T-cell (primary cell): Measurements from ENCODE around the gene KRTAP1-1. TPM values are rescaled to one million over a fixed set of nuclear protein-coding genes. Genes with fewer than 3 reads are reported as not detected.
"Not testable (repeated sequence)": the region's sequence is repeated elsewhere in the genome, so short reads cannot be mapped to it uniquely, and the experiment has no call there.

ENCODE experiments used
- ATAC-seq, 4 experiments: fragments of 200-7000 bp in 3 of 4; fragments of 150-1000 bp in 1 of 4; cut with Tn5 transposase; replicated peaks in 1 of 4; 1 replicate in 3 of 4; 2 replicates in 1 of 4; pipeline ENCODE4 v1.10.0; 2021; ENCODE audit warnings: moderate library complexity in 3 of 4, mild to moderate bottlenecking in 2 of 4, moderate number of reproducible peaks in 1 of 4
- CTCF ChIA-PET, 2 donors: fragments of 300-600 bp; sonication (Branson Sonifier 250); formaldehyde crosslinking; loops; one replicate each; lab custom pipeline; 2022; ENCODE audit warnings: antibody characterized with exemption in 2 of 2; lab: Charles Lee
- POLR2A ChIA-PET, 2 donors: fragments of 300-600 bp; sonication (Branson Sonifier 250); formaldehyde crosslinking; loops; one replicate each; lab custom pipeline; 2022; ENCODE audit warnings: antibody characterized with exemption in 2 of 2; lab: Charles Lee
- DNase-seq, 35 experiments: peaks; one replicate each; pipeline versions ENCODE4 v3.0.0 to v3.0.0-alpha.2; 2013 to 2023
- H3K27ac ChIP-seq: one replicate; pipeline ENCODE4 v1.5.1; 2013; ENCODE audit warnings: low read length
- H3K27me3 ChIP-seq, 2 experiments: replicated peaks in 1 of 2; 1 replicate in 1 of 2; 2 replicates in 1 of 2; pipeline versions ENCODE4 v1.6.1 to v1.7.0; 2013; ENCODE audit warnings: low read length in 1 of 2, mixed read lengths in 1 of 2; ENCODE audit not compliant: control insufficient read depth in 2 of 2, insufficient read depth in 2 of 2; ENCODE audit errors: extremely low read depth in 1 of 2
- H3K36me3 ChIP-seq, 2 donors: 1 replicate in 1 of 2; 2 replicates in 1 of 2; pipeline versions ENCODE4 v1.6.1 to v1.7.0; 2013; ENCODE audit warnings: low read length in 1 of 2; ENCODE audit not compliant: control insufficient read depth in 2 of 2, insufficient read depth in 1 of 2; ENCODE audit errors: extremely low read depth in 1 of 2
- H3K4me1 ChIP-seq, 2 experiments: 1 replicate in 1 of 2; 2 replicates in 1 of 2; pipeline versions ENCODE4 v1.6.1 to v1.7.0; 2013; ENCODE audit warnings: low read length in 2 of 2, mixed read lengths in 1 of 2; ENCODE audit not compliant: insufficient read depth in 2 of 2, control insufficient read depth in 1 of 2; ENCODE audit errors: extremely low read depth in 1 of 2
- H3K4me3 ChIP-seq, 2 donors: 1 replicate in 1 of 2; 2 replicates in 1 of 2; pipeline versions ENCODE4 v1.5.1 to v1.7.0; 2013; ENCODE audit warnings: mild to moderate bottlenecking in 2 of 2, low read length in 1 of 2, moderate library complexity in 1 of 2; ENCODE audit not compliant: control insufficient read depth in 1 of 2; ENCODE audit errors: extremely low read depth in 1 of 2
- H3K9me3 ChIP-seq: 2 replicates; pipeline ENCODE4 v1.7.0; 2013
- H3K27ac Mint-ChIP-seq, 2 donors: one replicate each; pipeline ENCODE4 v1.8.0; 2020 to 2021; ENCODE audit warnings: mild to moderate bottlenecking in 2 of 2, mixed read lengths in 2 of 2
- H3K27me3 Mint-ChIP-seq, 2 donors: one replicate each; pipeline ENCODE4 v1.8.0; 2021 to 2022; ENCODE audit warnings: mixed read lengths in 2 of 2
- H3K36me3 Mint-ChIP-seq: one replicate; pipeline ENCODE4 v1.8.0; 2021; ENCODE audit warnings: mixed read lengths
- H3K4me1 Mint-ChIP-seq, 3 donors: one replicate each; pipeline ENCODE4 v1.8.0; 2020 to 2022; ENCODE audit warnings: mixed read lengths in 3 of 3, mild to moderate bottlenecking in 1 of 3
- H3K4me3 Mint-ChIP-seq, 3 donors: one replicate each; pipeline ENCODE4 v1.8.0; 2020 to 2022; ENCODE audit warnings: mild to moderate bottlenecking in 3 of 3, mixed read lengths in 3 of 3, moderate library complexity in 3 of 3
- H3K9me3 Mint-ChIP-seq, 3 donors: one replicate each; pipeline ENCODE4 v1.8.0; 2020 to 2022; ENCODE audit warnings: mixed read lengths in 3 of 3
- WGBS: methylation state at CpG from one replicate; pipeline ENCODE4 v1.1.5; 2013; ENCODE audit warnings: missing lambda C conversion rate; ENCODE audit not compliant: insufficient coverage; 5-methylcytosine and 5-hydroxymethylcytosine counted together
- total RNA-seq, 35 experiments: library from RNA in 6 of 35; stranded (reverse) in 6 of 35; fragments of 120-200 nt in 1 of 35; gene quantifications; one replicate each; pipeline versions ENCODE4 v1.2.1 to v1.2.4 and lab custom pipeline; 2013 to 2026

KRTAP1-1 gene
- total RNA-seq, 5 donors from 2014 or later (not counting 1 experiment from before 2014, with no cell fraction given): not detected

GRCh38 chr17:41057547-41057946, 16.3 kb upstream of the KRTAP1-1 start:
- no peak overlapping the region for H3K27ac ChIP-seq
- WGBS: no CpG with 5 or more reads among the region's 1 CpG
- H3K27me3 ChIP-seq: peaks cover 7 to 8% of the 10 kb centered on the region in 2 experiments
- peaks cover 0 to 4% (median 0%) of the 10 kb centered on the region in 3 donors for H3K4me1 Mint-ChIP-seq
- H3K4me1 ChIP-seq: no peaks in the 10 kb centered on the region
- no peak overlapping the region for H3K4me3 ChIP-seq
- no peak overlapping the region for H3K4me3 Mint-ChIP-seq
- peaks cover 0 to 3% (median 0%) of the 10 kb centered on the region in 3 donors for H3K9me3 Mint-ChIP-seq
- peaks cover 41 to 58% of the 10 kb centered on the region in 2 donors for H3K27me3 Mint-ChIP-seq
- POLR2A ChIA-PET: no interaction called here
- no peaks in the 10 kb centered on the region for H3K36me3 ChIP-seq
- DNase-seq (no peak), ATAC-seq (no peak)
- H3K9me3 ChIP-seq: no peaks in the 10 kb centered on the region
- no peaks in the 10 kb centered on the region for H3K36me3 Mint-ChIP-seq
- CTCF ChIA-PET: no interaction called here
- H3K27ac Mint-ChIP-seq: no peak overlapping the region

GRCh38 chr17:41055130-41055529, 13.9 kb upstream of the KRTAP1-1 start, which contains the start of gene KRTAP2-2:
KRTAP2-2 (minus strand) TSS chr17:41055230; CDS start chr17:41055211, 19 bp downstream.
- H3K27ac ChIP-seq, DNase-seq, H3K9me3 Mint-ChIP-seq, H3K27me3 ChIP-seq, H3K9me3 ChIP-seq, H3K4me1 Mint-ChIP-seq, CTCF ChIA-PET, H3K4me1 ChIP-seq, H3K36me3 ChIP-seq, H3K4me3 Mint-ChIP-seq, H3K4me3 ChIP-seq, H3K27ac Mint-ChIP-seq, ATAC-seq, H3K36me3 Mint-ChIP-seq, POLR2A ChIA-PET: not testable (repeated sequence)
- no CpG with 5 or more reads among the region's 6 CpGs for WGBS
- peaks cover 28 to 50% of the 10 kb centered on the region in 2 donors for H3K27me3 Mint-ChIP-seq

- H3K36me3 ChIP-seq, DNase-seq, H3K9me3 ChIP-seq, H3K27ac ChIP-seq, H3K4me1 Mint-ChIP-seq, H3K9me3 Mint-ChIP-seq, CTCF ChIA-PET, POLR2A ChIA-PET, ATAC-seq, H3K27me3 ChIP-seq, H3K36me3 Mint-ChIP-seq, H3K27ac Mint-ChIP-seq, H3K4me3 Mint-ChIP-seq, H3K4me1 ChIP-seq, H3K4me3 ChIP-seq: not testable (repeated sequence)
- H3K27me3 Mint-ChIP-seq: peaks cover 27 to 51% of the 10 kb centered on the region in 2 donors
- WGBS: 71% methylated on average over 5 of the region's 9 CpGs
These were observed 13.3 kb upstream of the KRTAP1-1 start for GRCh38 chr17:41054556-41054955.

- Mint-ChIP-seq H3K4me1 (no peaks in the 10 kb centered on the region), H3K9me3 (peaks cover 0 to 3% (median 0%) of the 10 kb centered on the region in 3 donors), H3K36me3 (no peaks in the 10 kb centered on the region), H3K4me3 (no peak overlapping the region), H3K27me3 (peaks cover 22 to 47% of the 10 kb centered on the region in 2 donors), H3K27ac (no peak overlapping the region)
- peaks cover 4 to 5% of the 10 kb centered on the region in 2 experiments for H3K27me3 ChIP-seq
- H3K36me3 ChIP-seq: no peaks in the 10 kb centered on the region
- H3K4me3 ChIP-seq: no peak overlapping the region
- POLR2A ChIA-PET: no interaction called here
- no peaks in the 10 kb centered on the region for H3K9me3 ChIP-seq
- H3K27ac ChIP-seq: no peak overlapping the region
- CTCF ChIA-PET: no interaction called here
- no peaks in the 10 kb centered on the region for H3K4me1 ChIP-seq
- no peak for ATAC-seq
- no peak for DNase-seq
- WGBS: 61% methylated on average over 3 of the region's 4 CpGs
These were observed 12.8 kb upstream of the KRTAP1-1 start for GRCh38 chr17:41054025-41054424.

GRCh38 chr17:41052566-41052965, 11.3 kb upstream of the KRTAP1-1 start:
- H3K27me3 Mint-ChIP-seq: peaks cover 11 to 50% of the 10 kb centered on the region in 2 donors
- ATAC-seq (no peak), DNase-seq (no peak)
- no peaks in the 10 kb centered on the region for H3K4me1 Mint-ChIP-seq
- no peaks in the 10 kb centered on the region for H3K36me3 ChIP-seq
- no peak overlapping the region for H3K27ac Mint-ChIP-seq
- no peak overlapping the region for H3K4me3 Mint-ChIP-seq
- ChIA-PET CTCF (interaction anchor here in 1 of 2 donors (0.6 kb wide), 1 partner anchor 141 kb away, joined by 4 read pairs; no protein-coding TSS in a partner anchor), POLR2A (no interaction called here)
- H3K9me3 ChIP-seq: no peaks in the 10 kb centered on the region
- H3K9me3 Mint-ChIP-seq: peaks cover 0 to 2% (median 0%) of the 10 kb centered on the region in 3 donors
- no peak overlapping the region for H3K4me3 ChIP-seq
- H3K4me1 ChIP-seq: no peaks in the 10 kb centered on the region
- peaks cover 5 to 6% of the 10 kb centered on the region in 2 experiments for H3K27me3 ChIP-seq
- H3K36me3 Mint-ChIP-seq: no peaks in the 10 kb centered on the region
- no peak overlapping the region for H3K27ac ChIP-seq

- no peaks in the 10 kb centered on the region for H3K4me1 ChIP-seq
- Mint-ChIP-seq H3K36me3 (no peaks in the 10 kb centered on the region), H3K4me3 (no peak overlapping the region), H3K9me3 (no peaks in the 10 kb centered on the region), H3K27ac (no peak overlapping the region), H3K4me1 (peaks cover 0 to 1% (median 0%) of the 10 kb centered on the region in 3 donors), H3K27me3 (peaks cover 17 to 44% of the 10 kb centered on the region in 2 donors)
- no peak overlapping the region for H3K27ac ChIP-seq
- no peaks in the 10 kb centered on the region for H3K36me3 ChIP-seq
- H3K27me3 ChIP-seq: peaks cover 2 to 8% of the 10 kb centered on the region in 2 experiments
- 31% methylated on average over 2 of the region's 2 CpGs for WGBS
- ChIA-PET POLR2A (no interaction called here), CTCF (no interaction called here)
- ATAC-seq (no peak), DNase-seq (no peak)
- H3K9me3 ChIP-seq: no peaks in the 10 kb centered on the region
- H3K4me3 ChIP-seq: no peak overlapping the region
These were observed 7.9 kb upstream of the KRTAP1-1 start for GRCh38 chr17:41049110-41049509.

GRCh38 chr17:41048441-41048840, 7.2 kb upstream of the KRTAP1-1 start:
- Mint-ChIP-seq H3K4me1 (peaks cover 0 to 2% (median 0%) of the 10 kb centered on the region in 3 donors), H3K9me3 (peaks cover 0 to 4% (median 2%) of the 10 kb centered on the region in 3 donors), H3K36me3 (no peaks in the 10 kb centered on the region), H3K4me3 (no peak overlapping the region), H3K27ac (no peak overlapping the region), H3K27me3 (peaks cover 17 to 44% of the 10 kb centered on the region in 2 donors)
- Histone ChIP-seq H3K36me3 (no peaks in the 10 kb centered on the region), H3K4me3 (no peak overlapping the region), H3K4me1 (no peaks in the 10 kb centered on the region), H3K27ac (no peak overlapping the region), H3K27me3 (peaks cover 2 to 8% of the 10 kb centered on the region in 2 experiments), H3K9me3 (no peaks in the 10 kb centered on the region)
- DNase-seq: no peak
- CTCF ChIA-PET: no interaction called here
- WGBS: 89% methylated on average over 5 of the region's 7 CpGs
- POLR2A ChIA-PET: no interaction called here
- no peak for ATAC-seq
